ENCODE measurements around the gene PDE4B. TPM values are rescaled to one million over a fixed set of nuclear protein-coding genes. Genes with fewer than 3 reads are reported as not detected.
"Not testable (repeated sequence)": the region's sequence is repeated elsewhere in the genome, so short reads cannot be mapped to it uniquely, and the experiment has no call there.

Gene PDE4B
- total RNA-seq, 1 donor from 2014 or later, result 76.5 TPM

- DNase-seq (ENCODE audit: low read depth in 2 of 2), result no peak
These were observed 255.3 kb downstream of the PDE4B start for GRCh38 chr1:66048011-66048410.

GRCh38 chr1:66050123-66050522 is 257.4 kb downstream of the PDE4B start:
- DNase-seq (ENCODE audit: low read depth in 2 of 2), result peak; percentile 1 to 6

DNA sequence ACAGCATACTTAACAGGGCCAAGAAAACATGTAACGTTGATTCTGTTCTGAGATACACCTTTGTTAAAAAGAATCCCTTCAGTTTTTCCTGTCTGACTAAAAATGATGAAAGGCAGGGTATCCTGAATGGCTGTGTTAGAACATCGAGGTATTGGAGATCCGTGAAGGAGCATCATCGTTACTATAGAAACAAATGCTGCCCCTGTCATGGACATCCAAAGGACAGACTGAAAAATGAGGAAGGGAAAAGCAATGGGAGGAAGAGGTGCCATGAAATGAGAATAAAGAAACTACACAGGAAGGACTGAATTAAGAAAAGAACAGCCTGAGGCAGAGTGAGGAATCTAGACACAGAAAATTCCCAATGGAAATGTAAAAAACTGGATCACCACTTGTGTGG is 257.9 kb downstream of the PDE4B start:
- DNase-seq (ENCODE audit: low read depth in 2 of 2), result no peak

- DNase-seq (ENCODE audit: low read depth in 2 of 2), result no peak
These were observed 262.4 kb downstream of the PDE4B start for GRCh38 chr1:66055092-66055491.

- DNase-seq (ENCODE audit: low read depth in 2 of 2), result not testable (repeated sequence)
These were observed 264.8 kb downstream of the PDE4B start for GRCh38 chr1:66057448-66057847.

DNA sequence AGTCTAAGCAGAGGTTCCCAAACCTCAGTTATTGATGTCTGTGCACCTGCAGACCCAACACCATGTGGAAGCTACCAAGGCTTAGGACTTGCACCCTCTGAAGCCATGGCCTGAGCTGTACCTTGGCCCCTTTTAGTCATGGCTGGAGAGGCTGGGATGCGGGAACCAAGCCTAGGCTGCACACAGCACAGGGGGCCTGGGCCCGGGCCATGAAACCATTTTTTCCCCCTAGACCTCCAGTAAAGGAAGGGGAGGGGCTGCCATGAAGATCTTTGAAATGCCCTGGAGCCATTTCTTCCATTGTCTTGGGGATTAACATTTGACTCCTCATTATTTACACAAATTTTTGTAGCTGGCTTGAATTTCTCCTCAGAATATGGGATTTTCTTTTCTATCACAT is 265.9 kb downstream of the PDE4B start:
- DNase-seq (ENCODE audit: low read depth in 2 of 2), result no peak

DNA sequence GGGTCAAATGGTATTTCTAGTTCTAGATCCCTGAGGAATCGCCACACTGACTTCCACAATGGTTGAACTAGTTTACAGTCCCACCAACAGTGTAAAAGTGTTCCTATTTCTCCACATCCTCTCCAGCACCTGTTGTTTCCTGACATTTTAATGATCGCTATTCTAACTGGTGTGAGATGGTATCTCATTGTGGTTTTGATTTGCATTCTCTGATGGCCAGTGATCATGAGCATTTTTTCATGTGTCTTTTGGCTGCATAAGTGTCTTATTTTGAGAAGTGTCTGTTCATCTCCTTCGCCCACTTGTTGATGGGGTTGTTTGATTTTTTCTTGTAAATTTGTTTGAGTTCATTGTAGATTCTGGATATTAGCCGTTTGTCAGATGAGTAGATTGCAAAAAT is 274.5 kb downstream of the PDE4B start:
- not testable (repeated sequence) for DNase-seq (ENCODE audit: low read depth in 2 of 2)

- peak; percentile 61 to 77 for DNase-seq (ENCODE audit: low read depth in 2 of 2)
These were observed 277.5 kb downstream of the PDE4B start for GRCh38 chr1:66069976-66070876.

GRCh38 chr1:66073388-66073787 is 280.7 kb downstream of the PDE4B start:
- no peak for DNase-seq (ENCODE audit: low read depth in 2 of 2)

DNA sequence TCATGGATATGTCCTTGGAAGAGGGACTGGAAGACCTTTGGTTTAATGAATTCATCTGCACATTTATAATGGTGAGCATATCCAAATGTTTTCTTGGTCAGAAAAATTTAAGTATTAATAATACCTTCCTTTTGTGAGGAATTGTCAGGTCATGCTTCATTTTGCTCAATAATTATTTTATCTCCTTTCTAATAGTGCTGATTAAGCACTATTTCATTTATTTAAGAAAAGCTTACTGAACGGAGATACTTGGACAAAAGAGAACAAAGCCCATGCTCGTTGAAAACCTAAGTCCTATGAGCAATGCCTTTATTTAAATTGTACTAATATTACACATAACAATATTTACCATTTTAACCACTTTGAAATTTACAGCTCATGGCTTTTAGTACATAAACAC is 281.5 kb downstream of the PDE4B start:
- no peak for DNase-seq (ENCODE audit: low read depth in 2 of 2)

DNA sequence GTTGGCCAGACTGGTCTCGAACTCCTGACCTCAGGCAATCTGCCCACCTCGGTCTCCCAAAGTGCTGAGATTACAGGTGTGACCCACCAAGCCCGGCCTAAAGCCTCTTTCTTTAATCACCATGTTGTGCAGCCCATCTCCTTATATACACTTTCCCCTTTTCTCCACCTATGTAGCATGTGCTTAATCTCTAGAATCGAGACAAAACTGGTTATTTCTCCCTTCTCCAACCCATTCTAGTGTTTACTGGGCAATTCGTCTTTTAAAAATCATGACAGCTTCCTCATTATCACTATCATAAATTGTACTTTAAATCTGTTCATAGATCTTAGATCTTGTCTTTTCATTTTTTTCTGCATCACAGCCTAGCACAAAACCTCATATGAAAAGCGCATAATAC is 285.7 kb downstream of the PDE4B start:
- DNase-seq (ENCODE audit: low read depth in 2 of 2), result no peak

- DNase-seq (ENCODE audit: low read depth in 2 of 2), result no peak
These were observed 290.3 kb downstream of the PDE4B start for GRCh38 chr1:66083003-66083402.

DNA sequence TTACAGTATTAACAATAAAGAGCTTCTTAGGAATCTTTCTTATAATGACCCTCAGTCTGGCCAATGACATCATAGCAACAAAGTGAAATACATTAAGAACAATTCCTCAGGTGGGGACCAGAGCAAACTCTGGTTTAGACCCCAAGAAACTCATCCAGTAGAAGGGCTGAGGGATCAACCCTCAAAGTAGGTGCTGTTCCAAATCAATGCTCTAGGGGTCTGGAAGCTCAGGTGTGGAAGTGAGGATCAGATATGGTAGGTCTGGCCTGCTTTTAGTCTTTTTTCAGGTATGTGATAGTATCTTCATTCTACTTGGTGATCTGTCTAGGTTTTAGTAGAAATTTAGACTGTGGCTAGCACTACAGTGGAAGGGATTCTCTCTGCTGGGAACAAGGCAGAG is 291.7 kb downstream of the PDE4B start:
- DNase-seq (ENCODE audit: low read depth in 2 of 2), result no peak

GRCh38 chr1:66085600-66085999 is 292.9 kb downstream of the PDE4B start:
- no peak for DNase-seq (ENCODE audit: low read depth in 2 of 2)

DNA sequence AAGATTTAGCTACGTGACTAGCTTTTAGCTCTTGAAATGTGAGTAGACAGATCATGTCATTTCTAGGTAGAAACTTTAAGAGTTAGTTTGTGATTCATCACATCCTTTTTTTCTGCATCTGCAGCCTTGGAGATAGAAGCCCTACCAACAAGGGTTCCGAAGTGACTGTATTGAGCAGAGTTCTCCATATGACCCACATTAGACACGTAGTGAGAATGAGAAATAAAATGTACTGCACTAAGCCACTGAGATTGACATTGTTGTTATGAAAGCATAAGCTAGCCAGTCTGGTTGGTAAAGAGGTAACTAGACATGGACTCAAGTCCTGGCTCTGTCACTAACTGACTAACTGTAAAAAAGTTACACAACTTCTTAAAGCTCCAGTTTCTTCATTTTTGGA is 296.1 kb downstream of the PDE4B start:
- no peak for DNase-seq (ENCODE audit: low read depth in 2 of 2)

DNA sequence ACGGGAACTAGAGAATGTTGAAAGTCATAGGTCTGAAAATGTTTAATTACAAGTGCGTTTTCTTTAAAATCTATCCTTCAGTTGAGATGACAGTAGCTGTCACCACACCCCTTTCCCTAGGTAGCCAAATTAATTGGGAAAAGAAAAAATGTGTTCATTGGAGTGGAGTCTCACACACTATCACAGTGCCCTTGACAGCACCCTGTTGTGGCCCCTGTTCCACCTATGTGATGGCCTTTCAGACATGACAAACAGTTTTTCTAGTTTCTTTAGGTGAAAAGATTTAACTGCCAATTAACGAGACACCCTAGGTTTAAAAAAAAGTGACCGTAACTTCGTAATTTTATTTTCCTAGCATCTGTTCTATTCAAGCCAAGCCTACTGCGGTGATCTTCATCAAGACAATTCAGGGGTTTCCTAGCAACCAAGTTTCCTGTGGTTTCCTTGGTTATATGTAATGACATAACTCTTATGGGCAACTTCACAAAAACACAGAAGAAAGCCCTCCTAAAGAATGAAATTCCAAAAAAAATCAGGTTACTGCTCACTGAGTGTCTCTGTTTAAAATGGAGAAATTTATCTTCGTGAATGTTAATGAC is 298.3 kb downstream of the PDE4B start:
- DNase-seq (ENCODE audit: low read depth in 2 of 2), result no peak

DNA sequence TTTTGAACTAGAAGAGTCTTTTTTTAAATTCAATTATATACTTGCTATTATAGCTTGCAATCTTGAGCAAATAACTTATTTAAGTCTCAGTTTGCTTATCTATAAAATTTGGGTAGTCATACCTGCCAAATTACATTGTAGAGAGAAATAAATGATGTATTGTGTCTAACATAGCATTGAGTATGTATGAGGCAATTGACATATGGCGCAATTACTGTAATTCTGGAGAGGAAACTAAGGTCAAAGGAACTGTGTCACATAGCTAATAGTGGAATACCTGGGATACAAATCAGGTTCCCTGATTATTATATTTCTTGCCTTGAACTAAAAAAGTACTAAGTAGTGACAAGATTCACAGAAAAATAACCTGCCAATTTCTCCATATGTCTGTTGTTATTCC is 302.5 kb downstream of the PDE4B start:
- no peak for DNase-seq (ENCODE audit: low read depth in 2 of 2)

DNA sequence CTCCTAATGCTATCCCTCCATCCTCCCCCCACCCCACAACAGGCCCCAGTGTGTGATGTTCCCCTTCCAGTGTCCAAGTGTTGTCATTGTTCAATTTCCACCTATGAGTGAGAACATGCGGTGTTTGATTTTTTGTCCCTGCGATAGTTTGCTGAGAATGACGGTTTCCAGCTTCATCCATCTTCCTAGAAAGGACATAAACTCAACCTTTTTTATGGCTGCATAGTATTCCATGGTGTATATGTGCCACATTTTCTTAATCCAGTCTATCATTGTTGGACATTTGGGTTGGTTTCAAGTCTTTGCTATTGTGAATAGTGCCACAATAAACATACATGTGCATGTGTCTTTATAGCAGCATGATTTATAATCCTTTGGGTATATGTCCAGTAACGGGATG is 308.3 kb downstream of the PDE4B start:
- not testable (repeated sequence) for DNase-seq (ENCODE audit: low read depth in 2 of 2)

DNA sequence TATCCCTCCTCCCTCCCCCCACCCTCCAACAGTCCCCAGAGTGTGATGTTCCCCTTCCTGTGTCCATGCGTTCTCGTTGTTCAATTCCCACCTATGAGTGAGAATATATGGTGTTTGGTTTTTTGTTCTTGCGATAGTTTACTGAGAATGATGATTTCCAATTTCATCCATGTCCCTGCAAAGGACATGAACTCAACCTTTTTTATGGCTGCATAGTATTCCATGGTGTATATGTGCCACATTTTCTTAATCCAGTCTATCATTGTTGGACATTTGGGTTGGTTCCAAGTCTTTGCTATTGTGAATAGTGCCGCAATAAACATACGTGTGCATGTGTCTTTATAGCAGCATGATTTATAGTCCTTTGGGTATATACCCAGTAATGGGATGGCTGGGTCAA is 311.4 kb downstream of the PDE4B start:
- DNase-seq (ENCODE audit: low read depth in 2 of 2), result not testable (repeated sequence)

DNA sequence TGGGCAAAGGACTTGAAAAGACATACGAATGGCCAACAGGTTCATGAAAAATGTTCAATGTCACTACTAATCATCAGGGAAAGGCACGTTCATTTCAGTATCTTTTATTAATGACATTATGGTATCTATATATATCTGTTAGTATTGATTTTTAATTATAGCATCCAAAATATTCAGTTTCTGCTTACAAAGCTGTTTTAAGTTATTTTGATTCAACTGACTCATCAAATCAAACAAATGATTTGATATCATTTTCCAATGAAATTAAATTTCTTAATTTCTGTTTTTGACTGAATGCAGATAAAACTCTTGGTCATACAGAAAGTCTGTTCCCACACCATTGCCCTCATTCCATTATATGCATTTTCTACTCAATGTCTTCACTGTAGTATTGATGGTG is 315.9 kb downstream of the PDE4B start:
- no peak for DNase-seq (ENCODE audit: low read depth in 2 of 2)

- no peak for DNase-seq (ENCODE audit: low read depth in 2 of 2)
These were observed 320.2 kb downstream of the PDE4B start for GRCh38 chr1:66112744-66113400.

- DNase-seq (ENCODE audit: low read depth in 2 of 2), result no peak
These were observed 326.5 kb downstream of the PDE4B start for GRCh38 chr1:66119148-66119547.

GRCh38 chr1:66124670-66125069 is 332.0 kb downstream of the PDE4B start:
- DNase-seq (ENCODE audit: low read depth in 2 of 2), result no peak
